BE2C (cell line): Measurements from ENCODE around the gene PLXDC2.

Source experiments
- DNase-seq: peaks from one replicate; pipeline ENCODE4 v3.0.0-alpha.2; 2020
- H3K27me3 ChIP-seq: fragments of 250-450 bp; sonication (Bioruptor Pico); 2 replicates; pipeline ENCODE4 v1.5.1; 2020; ENCODE audit warnings: mild to moderate bottlenecking
- H3K36me3 ChIP-seq: fragments of 250-450 bp; sonication (Bioruptor Pico); 2 replicates; pipeline ENCODE4 v1.5.1; 2020; ENCODE audit warnings: mild to moderate bottlenecking
- H3K4me1 ChIP-seq: fragments of 250-450 bp; sonication (Bioruptor Pico); 2 replicates; pipeline ENCODE4 v1.5.1; 2020
- H3K4me3 ChIP-seq: 2 replicates; pipeline ENCODE4 v1.5.1; 2011; ENCODE audit warnings: low read depth, low read length
- H3K9me3 ChIP-seq: fragments of 250-450 bp; sonication (Bioruptor Pico); 2 replicates; pipeline ENCODE4 v1.5.1; 2020
- CTCF ChIP-seq: IDR thresholded peaks from 2 replicates; pipeline ENCODE4 v1.5.1; 2012; ENCODE audit warnings: mild to moderate bottlenecking, low read depth, low read length

PLXDC2 gene

GRCh38 chr10:20157314-20157713 is 341.1 kb downstream of the PLXDC2 start:
- DNase-seq, result no peak
- no peak for TF ChIP-seq CTCF
- no peaks in the 10 kb centered on the region for H3K27me3 ChIP-seq
- H3K4me1 ChIP-seq, result no peaks in the 10 kb centered on the region
- H3K9me3 ChIP-seq, result no peaks in the 10 kb centered on the region
- no peak overlapping the region for H3K4me3 ChIP-seq
- H3K36me3 ChIP-seq, result no peaks in the 10 kb centered on the region

GRCh38 chr10:20158086-20158485 is 341.9 kb downstream of the PLXDC2 start:
- Histone ChIP-seq H3K4me1 (no peaks in the 10 kb centered on the region), H3K27me3 (no peaks in the 10 kb centered on the region), H3K36me3 (no peaks in the 10 kb centered on the region), H3K4me3 (no peak overlapping the region), H3K9me3 (no peaks in the 10 kb centered on the region)
- no peak for TF ChIP-seq CTCF
- no peak for DNase-seq

GRCh38 chr10:20162123-20162522 is 345.9 kb downstream of the PLXDC2 start:
- H3K4me1 ChIP-seq, result no peaks in the 10 kb centered on the region
- H3K9me3 ChIP-seq, result no peaks in the 10 kb centered on the region
- H3K4me3 ChIP-seq, result no peak overlapping the region
- H3K27me3 ChIP-seq, result no peaks in the 10 kb centered on the region
- no peak for TF ChIP-seq CTCF
- DNase-seq, result no peak
- no peaks in the 10 kb centered on the region for H3K36me3 ChIP-seq

- Histone ChIP-seq H3K27me3 (no peaks in the 10 kb centered on the region), H3K36me3 (no peaks in the 10 kb centered on the region), H3K9me3 (no peaks in the 10 kb centered on the region), H3K4me3 (no peak overlapping the region), H3K4me1 (no peaks in the 10 kb centered on the region)
- no peak for DNase-seq
- no peak for TF ChIP-seq CTCF
Observed at GRCh38 chr10:20166096-20166675, 350.0 kb downstream of the PLXDC2 start.

- Histone ChIP-seq H3K27me3 (no peaks in the 10 kb centered on the region), H3K36me3 (no peaks in the 10 kb centered on the region), H3K9me3 (no peaks in the 10 kb centered on the region), H3K4me1 (no peaks in the 10 kb centered on the region), H3K4me3 (no peak overlapping the region)
- DNase-seq, result no peak
- TF ChIP-seq CTCF, result no peak
Observed at GRCh38 chr10:20170661-20171060, 354.4 kb downstream of the PLXDC2 start.

GRCh38 chr10:20173046-20173445 is 356.8 kb downstream of the PLXDC2 start:
- H3K4me3 ChIP-seq, result no peak overlapping the region
- no peaks in the 10 kb centered on the region for H3K27me3 ChIP-seq
- no peaks in the 10 kb centered on the region for H3K9me3 ChIP-seq
- H3K36me3 ChIP-seq, result no peaks in the 10 kb centered on the region
- no peaks in the 10 kb centered on the region for H3K4me1 ChIP-seq
- DNase-seq, result no peak
- no peak for TF ChIP-seq CTCF
